Ovary (tissue), 9 donors: ENCODE results near the gene NDUFS3. TPM values are rescaled to one million over a fixed set of nuclear protein-coding genes. Genes with fewer than 3 reads are reported as not detected.

Experiments used
- DNase-seq, 5 donors: peaks; one replicate each; pipeline ENCODE4 v3.0.0-alpha.2; 2019 to 2020
- H3K27ac ChIP-seq, 2 donors: fragments of 200-600 bp; one replicate each; pipeline versions ENCODE4 v1.5.1 to v1.8.0; 2019 to 2022
- H3K27me3 ChIP-seq: fragments of 200-600 bp; one replicate; pipeline ENCODE4 v1.8.0; 2022
- H3K36me3 ChIP-seq: fragments of 200-600 bp; sonication (generic); one replicate; pipeline ENCODE4 v1.5.1; 2019
- H3K4me1 ChIP-seq: one replicate; pipeline ENCODE4 v1.8.1; 2013; ENCODE audit warnings: mild to moderate bottlenecking, moderate library complexity; ENCODE audit not compliant: insufficient read depth
- H3K4me3 ChIP-seq: fragments of 200-600 bp; sonication (generic); one replicate; pipeline ENCODE4 v1.5.1; 2017
- H3K9me3 ChIP-seq, 2 donors: fragments of 200-600 bp in 1 of 2; sonication (generic) in 1 of 2; one replicate each; pipeline versions ENCODE4 v1.5.1 to v1.8.1; 2013 to 2019; ENCODE audit warnings: mild to moderate bottlenecking in 1 of 2, moderate library complexity in 1 of 2
- EP300 ChIP-seq: sonication (generic); formaldehyde crosslinking; IDR thresholded peaks from one replicate; pipeline ENCODE4 v1.6.1; 2017; ENCODE audit warnings: antibody characterized with exemption
- POLR2A ChIP-seq: fragments of 450-650 bp; IDR thresholded peaks from one replicate; pipeline ENCODE4 v1.6.1; 2017; ENCODE audit warnings: antibody characterized with exemption, mild to moderate bottlenecking, moderate library complexity
- WGBS, 3 donors: extraction: QIAGEN DNeasy Blood & Tissue Kit in 1 of 3; methylation state at CpG; one replicate each; pipeline versions ENCODE4 v1.1.5 to v1.1.7; 2013 to 2017; 5-methylcytosine and 5-hydroxymethylcytosine counted together
- intact Hi-C, 4 donors: fragments of 100-400 bp; cut with DNase I; formaldehyde crosslinking; loops; one replicate each; pipeline versions ENCODE4 v1.11.0 to v1.15.1; 2022 to 2023
- polyA plus RNA-seq, 2 donors: library from polyadenylated mRNA; stranded (reverse); fragments of 200-250 nt in 1 of 2; fragments of 350-450 nt in 1 of 2; fragmentation: Illumina TruSeq in 1 of 2; extraction: RNeasy Lipid Tissue Mini Kit (QIAGEN cat#74804) in 1 of 2; gene quantifications; one replicate each; pipeline ENCODE4 v1.2.3, GENCODE V29; 2013 to 2014
- small RNA-seq: library from RNA; depleted of rRNA; stranded (forward); fragments of <200 nt; gene quantifications from one replicate; pipeline ENCODE3, GENCODE V24; 2016
- total RNA-seq, 7 donors: library from RNA; depleted of rRNA in 2 of 7; stranded (reverse); fragments of >200 nt in 2 of 7; fragmentation: NEBNext Ultra II Directional in 3 of 7; extraction: Animal tissue kit (Norgen Biotek cat#: 25700) in 3 of 7; gene quantifications; one replicate each; pipeline versions ENCODE4 v1.1.0 to v1.2.4, GENCODE V29; 2016 to 2023
- TF ChIP-seq, protein P1 (sequence below), 3 donors: fragments of 450-650 bp in 2 of 3; fragments of 200-600 bp in 1 of 3; IDR thresholded peaks; one replicate each; pipeline versions ENCODE4 v1.5.1 to v1.8.0; 2016 to 2022; ENCODE audit warnings: antibody characterized with exemption in 3 of 3, mild to moderate bottlenecking in 1 of 3
- donor health status: DM: no; HTN: no; CAD: no; lungs with moderate emphysema.
- donor health status: DM: no; HTN: no; CAD: no.
- donor health status: Bipolar disorder and iron deficiency.
- donor health status: DM: yes; HTN: yes; CAD: no.
- donor health status: DM: no; HTN: no; CAD: no.
- donor health status: DM: yes; HTN: yes; CAD: no.

Gene NDUFS3
- total and polyA plus RNA-seq, 9 donors, result 40.8 to 76.9 (median 61.4) TPM

GRCh38 chr11:47620836-47621378 is 42.0 kb downstream of the NDUFS3 start:
- intact Hi-C loops, result no loop called here

GRCh38 chr11:47626234-47626633 is 47.4 kb downstream of the NDUFS3 start:
- 89 to 98% (median 97%) methylated on average over 8 of the region's 8 CpGs for WGBS, 3 donors
- Histone ChIP-seq H3K4me1 (no peaks in the 10 kb centered on the region), H3K27ac (no peak overlapping the region), H3K4me3 (no peak overlapping the region), H3K9me3 (no peaks in the 10 kb centered on the region), H3K36me3 (no peaks in the 10 kb centered on the region), H3K27me3 (no peaks in the 10 kb centered on the region)
- TF ChIP-seq, protein P1, sequence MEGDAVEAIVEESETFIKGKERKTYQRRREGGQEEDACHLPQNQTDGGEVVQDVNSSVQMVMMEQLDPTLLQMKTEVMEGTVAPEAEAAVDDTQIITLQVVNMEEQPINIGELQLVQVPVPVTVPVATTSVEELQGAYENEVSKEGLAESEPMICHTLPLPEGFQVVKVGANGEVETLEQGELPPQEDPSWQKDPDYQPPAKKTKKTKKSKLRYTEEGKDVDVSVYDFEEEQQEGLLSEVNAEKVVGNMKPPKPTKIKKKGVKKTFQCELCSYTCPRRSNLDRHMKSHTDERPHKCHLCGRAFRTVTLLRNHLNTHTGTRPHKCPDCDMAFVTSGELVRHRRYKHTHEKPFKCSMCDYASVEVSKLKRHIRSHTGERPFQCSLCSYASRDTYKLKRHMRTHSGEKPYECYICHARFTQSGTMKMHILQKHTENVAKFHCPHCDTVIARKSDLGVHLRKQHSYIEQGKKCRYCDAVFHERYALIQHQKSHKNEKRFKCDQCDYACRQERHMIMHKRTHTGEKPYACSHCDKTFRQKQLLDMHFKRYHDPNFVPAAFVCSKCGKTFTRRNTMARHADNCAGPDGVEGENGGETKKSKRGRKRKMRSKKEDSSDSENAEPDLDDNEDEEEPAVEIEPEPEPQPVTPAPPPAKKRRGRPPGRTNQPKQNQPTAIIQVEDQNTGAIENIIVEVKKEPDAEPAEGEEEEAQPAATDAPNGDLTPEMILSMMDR (IDR thresholded peaks at IDR 0.05), result no peak
- TF ChIP-seq EP300, result no peak
- TF ChIP-seq POLR2A, result no peak
- no peak for DNase-seq
- intact Hi-C loops, result no loop called here

More at GRCh38 chr11:47620836-47621378, 42.0 kb downstream of the NDUFS3 start:
- no peaks in the 10 kb centered on the region for H3K36me3 ChIP-seq
- peaks cover 2% of the 10 kb centered on the region for H3K4me1 ChIP-seq
- no peaks in the 10 kb centered on the region for H3K27me3 ChIP-seq
- no peak for DNase-seq
- TF ChIP-seq POLR2A, result no peak
- TF ChIP-seq, protein P1 (IDR thresholded peaks at IDR 0.05), result no peak
- TF ChIP-seq EP300, result no peak
- no peaks in the 10 kb centered on the region for H3K9me3 ChIP-seq
- H3K4me3 ChIP-seq, result no peak overlapping the region
- H3K27ac ChIP-seq, result no peak overlapping the region
- WGBS, 3 donors, result 88 to 91% (median 90%) methylated on average over 2 of the region's 2 CpGs

DNA sequence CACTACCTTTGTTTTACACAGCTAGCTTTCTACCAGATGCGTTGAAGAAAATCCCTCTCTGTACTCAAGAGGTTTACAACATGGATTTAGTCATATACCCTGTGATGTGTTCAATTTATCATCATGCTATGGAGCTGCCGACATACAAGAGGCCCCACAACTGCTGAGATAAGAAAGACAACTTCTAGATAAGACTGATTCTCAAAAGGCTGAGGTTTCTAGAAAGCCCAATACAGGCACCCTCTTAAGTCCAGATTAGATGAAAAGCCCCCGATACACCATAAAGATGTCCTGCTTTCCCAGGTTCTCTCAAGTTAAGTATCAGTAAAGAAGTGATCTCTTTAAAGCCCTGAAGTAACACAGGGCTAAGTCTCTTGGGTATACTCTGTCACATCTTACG is 49.2 kb downstream of the NDUFS3 start:
- no peaks in the 10 kb centered on the region for H3K4me1 ChIP-seq
- intact Hi-C loops, result no loop called here
- no peaks in the 10 kb centered on the region for H3K36me3 ChIP-seq
- H3K4me3 ChIP-seq, result no peak overlapping the region
- H3K27ac ChIP-seq, result no peak overlapping the region
- WGBS, 3 donors, result 82 to 84% (median 83%) methylated on average over 4 of the region's 4 CpGs
- no peak for DNase-seq
- no peaks in the 10 kb centered on the region for H3K27me3 ChIP-seq
- no peaks in the 10 kb centered on the region for H3K9me3 ChIP-seq
- no peak for TF ChIP-seq POLR2A
- TF ChIP-seq EP300, result no peak
- TF ChIP-seq, protein P1 (IDR thresholded peaks at IDR 0.05), result no peak

GRCh38 chr11:47631473-47631872 is 52.6 kb downstream of the NDUFS3 start:
- DNase-seq, result no peak
- no peaks in the 10 kb centered on the region for H3K36me3 ChIP-seq
- H3K27ac ChIP-seq, result no peak overlapping the region
- 52 to 60% (median 59%) methylated on average over 5 of the region's 5 CpGs for WGBS, 3 donors
- H3K4me1 ChIP-seq, result no peaks in the 10 kb centered on the region
- intact Hi-C loops, result no loop called here
- TF ChIP-seq POLR2A, result no peak
- TF ChIP-seq, protein P1 (IDR thresholded peaks at IDR 0.05), result no peak
- TF ChIP-seq EP300, result no peak
- no peaks in the 10 kb centered on the region for H3K27me3 ChIP-seq
- no peaks in the 10 kb centered on the region for H3K9me3 ChIP-seq
- no peak overlapping the region for H3K4me3 ChIP-seq

Small RNA genes lying within 50 kb of the gene (small RNA-seq; reads per million reads assigned to genes)
- gene RN7SL652P (not detected), gene RNU5E-10P (not detected)

Other genes with a start within 250 kb of the NDUFS3 start
- under 1 TPM in 3 of 7 donors, not detected in 4; 0.18 to 0.40 (median 0.32) TPM for gene MYBPC3, start 226.4 kb upstream of the NDUFS3 start, total RNA-seq
- under 1 TPM; 0.05 to 0.22 TPM for gene MYBPC3, start 226.4 kb upstream of the NDUFS3 start, polyA plus RNA-seq
- 10 to 100 TPM in 2 of 7 donors, 1 to 10 TPM in 5; 5.1 to 21.5 (median 8.5) TPM for gene SPI1, start 200.5 kb upstream of the NDUFS3 start, total RNA-seq
- 1 to 10 TPM; 3.9 to 6.8 TPM for gene SPI1, start 200.5 kb upstream of the NDUFS3 start, polyA plus RNA-seq
- gene SLC39A13, start 170.5 kb upstream of the NDUFS3 start, total RNA-seq, result 10 to 100 TPM; 38.7 to 60.2 (median 51.7) TPM
- gene SLC39A13, start 170.5 kb upstream of the NDUFS3 start, polyA plus RNA-seq, result 10 to 100 TPM in 1 of 2 donors, 1 to 10 TPM in 1; 2.8 to 54.8 TPM
- gene PSMC3, start 152.6 kb upstream of the NDUFS3 start, total RNA-seq, result 10 to 100 TPM; 60.7 to 89.6 (median 79.4) TPM
- gene PSMC3, start 152.6 kb upstream of the NDUFS3 start, polyA plus RNA-seq, result 100 to 1,000 TPM; 104 to 267 TPM
- gene RAPSN, start 129.9 kb upstream of the NDUFS3 start, total RNA-seq, result under 1 TPM in 3 of 7 donors, not detected in 4; 0.23 to 0.43 (median 0.32) TPM
- gene RAPSN, start 129.9 kb upstream of the NDUFS3 start, polyA plus RNA-seq, result under 1 TPM in 1 of 2 donors, not detected in 1; 0.08 TPM
- gene CELF1, start 25.9 kb upstream of the NDUFS3 start, total RNA-seq, result 100 to 1,000 TPM in 1 of 7 donors, 10 to 100 TPM in 6; 64.0 to 109 (median 74.9) TPM
- 10 to 100 TPM; 25.0 to 48.3 TPM for gene CELF1, start 25.9 kb upstream of the NDUFS3 start, polyA plus RNA-seq
- gene PTPMT1, start 13.5 kb upstream of the NDUFS3 start, total RNA-seq, result 100 to 1,000 TPM in 1 of 7 donors, 10 to 100 TPM in 6; 33.8 to 103 (median 36.7) TPM
- 10 to 100 TPM; 51.0 to 60.7 TPM for gene PTPMT1, start 13.5 kb upstream of the NDUFS3 start, polyA plus RNA-seq
- 10 to 100 TPM; 14.4 to 21.6 (median 17.9) TPM for gene KBTBD4, start 104 bp upstream of the NDUFS3 start, total RNA-seq
- 10 to 100 TPM; 19.3 to 23.5 TPM for gene KBTBD4, start 104 bp upstream of the NDUFS3 start, polyA plus RNA-seq
- not detected for gene FAM180B, start 7.6 kb downstream of the NDUFS3 start, total RNA-seq
- under 1 TPM in 1 of 2 donors, not detected in 1; 0.62 TPM for gene FAM180B, start 7.6 kb downstream of the NDUFS3 start, polyA plus RNA-seq
- gene C1QTNF4, start 15.3 kb downstream of the NDUFS3 start, total RNA-seq, result 10 to 100 TPM in 6 of 7 donors, 1 to 10 TPM in 1; 9.1 to 29.6 (median 14.8) TPM
- gene C1QTNF4, start 15.3 kb downstream of the NDUFS3 start, polyA plus RNA-seq, result 10 to 100 TPM in 1 of 2 donors, not detected in 1; 22.2 TPM
- gene MTCH2, start 63.5 kb downstream of the NDUFS3 start, total RNA-seq, result 10 to 100 TPM; 13.0 to 44.1 (median 38.8) TPM
- gene MTCH2, start 63.5 kb downstream of the NDUFS3 start, polyA plus RNA-seq, result 10 to 100 TPM; 20.4 to 51.2 TPM
- 10 to 100 TPM in 1 of 7 donors, 1 to 10 TPM in 5, under 1 TPM in 1; 0.83 to 13.1 (median 2.8) TPM for gene AGBL2, start 136.3 kb downstream of the NDUFS3 start, total RNA-seq
- gene AGBL2, start 136.3 kb downstream of the NDUFS3 start, polyA plus RNA-seq, result 1 to 10 TPM; 2.0 to 4.5 TPM
- gene FNBP4, start 188.3 kb downstream of the NDUFS3 start, total RNA-seq, result 100 to 1,000 TPM in 5 of 7 donors, 10 to 100 TPM in 2; 81.8 to 167 (median 131) TPM
- 10 to 100 TPM; 59.4 to 72.8 TPM for gene FNBP4, start 188.3 kb downstream of the NDUFS3 start, polyA plus RNA-seq